Fibroblast of the aortic adventitia (primary cell): Measurements from ENCODE around the gene DMD. TPM values are rescaled to one million over a fixed set of nuclear protein-coding genes. Genes with fewer than 3 reads are reported as not detected.

Experiments used
- DNase-seq: peaks from one replicate; pipeline ENCODE4 v3.0.0-alpha.2; 2010; ENCODE audit warnings: low read depth
- H3K4me3 ChIP-seq: 2 replicates; pipeline ENCODE4 v1.5.1; 2011; ENCODE audit warnings: low read depth, mild to moderate bottlenecking, control low read depth, low read length, moderate library complexity
- total RNA-seq: library from RNA; depleted of rRNA; stranded (reverse); fragments of >200 nt; gene quantifications from 2 replicates; pipeline ENCODE4 v1.2.3, GENCODE V29; 2012; ENCODE audit warnings: low replicate concordance
- TF ChIP-seq, protein P1 (sequence below): IDR thresholded peaks from 2 replicates; pipeline ENCODE4 v1.5.1; 2011; ENCODE audit warnings: mild to moderate bottlenecking, low read length, control low read depth, inconsistent platforms; ENCODE audit not compliant: insufficient read depth

DMD gene
- total RNA-seq, 1 donor = 10.3 TPM

DNA sequence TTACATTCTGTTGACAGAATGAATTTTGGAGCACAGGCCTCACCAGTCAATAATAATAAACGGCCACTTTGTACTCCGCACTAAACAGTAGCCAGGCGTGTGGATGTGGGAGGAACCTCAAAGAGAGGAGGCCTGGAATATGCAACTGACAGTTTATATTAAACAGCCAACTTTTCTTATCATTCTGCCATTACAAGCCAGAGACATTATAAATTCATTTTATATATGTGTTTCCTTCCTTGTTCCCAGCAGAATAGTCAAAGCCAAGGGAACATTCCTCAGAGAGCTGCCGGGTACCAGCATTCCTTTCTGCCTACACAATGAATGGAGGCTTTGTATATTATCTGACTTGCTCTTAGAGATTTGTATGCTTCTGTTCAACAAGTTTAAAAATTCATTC lies 1703.0 kb downstream of the DMD start:
- no peak overlapping the region for H3K4me3 ChIP-seq
- TF ChIP-seq, protein P1, sequence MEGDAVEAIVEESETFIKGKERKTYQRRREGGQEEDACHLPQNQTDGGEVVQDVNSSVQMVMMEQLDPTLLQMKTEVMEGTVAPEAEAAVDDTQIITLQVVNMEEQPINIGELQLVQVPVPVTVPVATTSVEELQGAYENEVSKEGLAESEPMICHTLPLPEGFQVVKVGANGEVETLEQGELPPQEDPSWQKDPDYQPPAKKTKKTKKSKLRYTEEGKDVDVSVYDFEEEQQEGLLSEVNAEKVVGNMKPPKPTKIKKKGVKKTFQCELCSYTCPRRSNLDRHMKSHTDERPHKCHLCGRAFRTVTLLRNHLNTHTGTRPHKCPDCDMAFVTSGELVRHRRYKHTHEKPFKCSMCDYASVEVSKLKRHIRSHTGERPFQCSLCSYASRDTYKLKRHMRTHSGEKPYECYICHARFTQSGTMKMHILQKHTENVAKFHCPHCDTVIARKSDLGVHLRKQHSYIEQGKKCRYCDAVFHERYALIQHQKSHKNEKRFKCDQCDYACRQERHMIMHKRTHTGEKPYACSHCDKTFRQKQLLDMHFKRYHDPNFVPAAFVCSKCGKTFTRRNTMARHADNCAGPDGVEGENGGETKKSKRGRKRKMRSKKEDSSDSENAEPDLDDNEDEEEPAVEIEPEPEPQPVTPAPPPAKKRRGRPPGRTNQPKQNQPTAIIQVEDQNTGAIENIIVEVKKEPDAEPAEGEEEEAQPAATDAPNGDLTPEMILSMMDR = no peak
- peak; percentile 60 for DNase-seq

DNA sequence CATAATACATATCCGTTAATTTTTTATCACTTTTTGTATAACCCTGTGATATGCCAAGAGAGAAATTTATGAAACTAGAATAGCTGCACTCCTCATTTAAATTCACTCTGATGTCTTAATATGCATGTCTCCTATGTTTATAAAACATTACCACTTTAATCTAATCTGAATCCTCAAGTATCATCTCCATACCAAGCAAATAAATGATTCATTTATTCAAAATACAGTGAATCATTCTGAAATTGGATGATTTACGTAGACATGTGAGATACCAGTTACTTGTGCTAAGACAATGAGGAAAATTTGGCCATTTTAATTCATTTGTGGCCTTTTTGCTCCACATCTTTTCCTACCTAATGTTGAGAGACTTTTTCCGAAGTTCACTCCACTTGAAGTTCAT lies 1704.4 kb downstream of the DMD start:
- DNase-seq = no peak
- H3K4me3 ChIP-seq = no peak overlapping the region
- TF ChIP-seq, protein P1 = no peak

DNA sequence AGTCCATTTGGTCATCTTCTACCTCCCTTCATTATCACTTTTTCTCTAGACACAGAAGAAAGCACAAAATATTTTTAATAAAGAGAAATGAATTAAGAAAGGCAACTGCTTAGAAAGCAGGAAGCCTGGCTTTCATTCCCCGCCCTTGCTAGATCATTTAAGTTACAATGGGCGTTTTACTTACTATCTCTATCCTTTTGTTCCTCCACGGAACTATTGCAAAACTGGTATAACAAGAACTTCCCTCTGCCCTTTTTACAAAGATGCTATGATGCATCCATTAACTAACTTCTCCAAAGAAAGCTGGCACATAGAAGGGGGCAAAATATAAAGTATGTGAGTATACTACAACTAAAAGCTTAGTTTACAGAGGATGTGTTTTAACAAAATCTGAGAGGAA lies 1705.0 kb downstream of the DMD start:
- no peak overlapping the region for H3K4me3 ChIP-seq
- TF ChIP-seq, protein P1 = no peak
- DNase-seq = no peak

DNA sequence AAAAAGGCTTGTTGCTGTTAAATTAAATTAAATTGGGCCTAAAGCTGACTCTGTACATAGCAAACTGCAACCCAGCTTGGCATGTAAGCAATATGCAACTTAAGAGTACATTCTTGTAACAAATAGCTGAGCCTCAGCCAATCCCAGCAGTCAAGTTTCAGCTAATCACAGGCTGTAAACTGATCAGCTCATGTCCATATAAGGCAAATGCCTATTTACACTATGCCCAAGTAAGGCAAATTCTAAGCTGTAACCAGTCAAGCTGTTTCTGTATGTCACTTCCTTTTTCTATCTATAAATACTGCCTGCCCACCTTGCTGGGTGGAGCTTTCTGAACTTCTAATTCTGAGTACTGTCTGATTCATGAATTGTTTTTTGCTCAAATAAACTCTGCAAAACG lies 1710.4 kb downstream of the DMD start:
- TF ChIP-seq, protein P1 = no peak
- H3K4me3 ChIP-seq = no peak overlapping the region
- DNase-seq = peak; percentile 22

DNA sequence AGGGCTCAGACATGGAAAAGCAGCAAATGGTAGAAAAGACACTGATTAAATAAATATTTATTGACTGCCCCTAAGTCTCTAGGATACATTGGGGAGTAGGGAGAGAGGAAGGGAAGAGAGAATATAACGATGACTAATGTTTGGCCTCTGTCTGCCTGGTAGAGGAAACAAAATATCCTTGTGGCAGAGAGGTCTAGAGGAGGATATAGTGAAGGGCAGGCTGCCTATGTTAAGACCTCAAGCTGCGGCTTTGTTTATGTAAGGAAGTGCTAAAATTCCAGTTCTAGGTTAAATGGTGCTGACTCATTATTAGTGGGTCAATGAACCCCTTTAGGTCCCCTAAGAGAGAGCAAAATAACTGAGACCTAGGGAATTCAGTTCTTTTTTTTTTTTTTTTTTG lies 1712.2 kb downstream of the DMD start:
- TF ChIP-seq, protein P1 = no peak

DNA sequence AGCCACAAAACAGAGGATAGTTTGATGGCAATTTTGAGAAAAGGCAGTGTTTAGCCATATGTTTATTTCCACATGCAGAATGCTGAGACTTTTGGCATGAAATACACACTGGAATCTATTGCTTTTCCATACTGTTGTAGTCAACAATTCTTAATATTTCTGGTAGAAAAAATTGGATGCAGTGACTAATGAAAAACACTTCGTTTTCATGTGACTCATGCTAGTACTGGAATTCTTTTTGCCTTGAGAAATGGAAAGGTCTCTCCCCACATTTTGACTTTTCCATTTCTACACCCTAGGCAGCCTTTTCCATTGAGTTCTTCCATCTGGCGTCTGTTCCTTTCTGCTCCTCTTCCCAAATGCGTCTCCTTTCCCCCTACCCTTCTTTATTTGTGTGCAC lies 1714.3 kb downstream of the DMD start:
- no peak overlapping the region for H3K4me3 ChIP-seq
- TF ChIP-seq, protein P1 = no peak
- DNase-seq = peak; percentile 20

More for the DNA sequence above, 1712.2 kb downstream of the DMD start:
- peak; percentile 4 for DNase-seq
- no peak overlapping the region for H3K4me3 ChIP-seq

DNA sequence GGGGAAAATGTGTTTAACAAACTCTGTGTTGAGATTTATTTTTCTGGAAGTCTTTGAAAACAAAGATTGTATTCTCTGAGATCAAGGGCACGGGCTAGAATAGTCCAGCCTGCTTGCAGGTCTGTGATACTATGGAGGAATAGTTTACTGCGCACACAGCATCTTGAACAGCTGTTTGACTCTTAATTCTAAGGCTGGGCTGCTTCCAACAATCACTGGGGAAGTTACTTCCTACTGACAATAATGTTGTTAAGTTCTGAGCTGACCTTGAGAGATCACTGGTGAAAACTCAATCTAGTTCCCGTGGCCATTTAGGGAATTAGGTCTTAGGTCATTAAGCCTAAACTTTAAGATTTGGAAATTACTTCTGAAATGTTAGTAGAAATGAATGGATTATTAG lies 1723.4 kb downstream of the DMD start:
- DNase-seq = no peak
- TF ChIP-seq, protein P1 = no peak
- no peak overlapping the region for H3K4me3 ChIP-seq
